HG03060 (cell line): ENCODE results near the gene PCDH12.
A peak's percentile ranks its signal among the peaks of the same experiment; 100 is the strongest.

Experiments
- ATAC-seq: cut with Tn5 transposase; IDR thresholded peaks from one replicate; pipeline ENCODE4 v1.9.1; 2021; ENCODE audit warnings: low read depth, moderate number of reproducible peaks; ENCODE audit not compliant: unreplicated experiment

The PCDH12 gene

GRCh38 chr5:141958113-141958512 is at the start of gene PCDH12:
Gene PCDH12, minus strand, starts transcription at chr5:141958202. Its CDS starts 351 bp downstream, at chr5:141957851.
- no peak for ATAC-seq

- ATAC-seq, result no peak
These were observed 49.2 kb upstream of the PCDH12 start for GRCh38 chr5:142007237-142007544.

GRCh38 chr5:142006363-142007236 is 48.6 kb upstream of the PCDH12 start:
- no peak for ATAC-seq

- ATAC-seq, result no peak
These were observed 45.3 kb upstream of the PCDH12 start for GRCh38 chr5:142003266-142003800.

GRCh38 chr5:142000704-142001484 is 42.9 kb upstream of the PCDH12 start:
- ATAC-seq, result no peak

- no peak for ATAC-seq
These were observed 42.2 kb upstream of the PCDH12 start for GRCh38 chr5:142000173-142000572.

GRCh38 chr5:141997358-141997960 is 39.5 kb upstream of the PCDH12 start:
- ATAC-seq, result no peak

- ATAC-seq, result no peak
These were observed 37.7 kb upstream of the PCDH12 start for GRCh38 chr5:141995656-141996055.

- ATAC-seq, result no peak
These were observed 36.6 kb upstream of the PCDH12 start for GRCh38 chr5:141994511-141995136.

GRCh38 chr5:141992349-141992963 is 34.5 kb upstream of the PCDH12 start:
- ATAC-seq, result no peak

- no peak for ATAC-seq
These were observed 31.7 kb upstream of the PCDH12 start for GRCh38 chr5:141989720-141990119.

- ATAC-seq, result no peak
These were observed 28.1 kb upstream of the PCDH12 start for GRCh38 chr5:141986072-141986471.

- no peak for ATAC-seq
These were observed 24.6 kb upstream of the PCDH12 start for GRCh38 chr5:141982626-141983025.

- no peak for ATAC-seq
These were observed 20.4 kb upstream of the PCDH12 start for GRCh38 chr5:141978389-141978788.

- no peak for ATAC-seq
These were observed 18.2 kb upstream of the PCDH12 start for GRCh38 chr5:141976176-141976575.

- ATAC-seq, result no peak
These were observed 16.0 kb upstream of the PCDH12 start for GRCh38 chr5:141973871-141974595.

- peak; percentile 56 for ATAC-seq
These were observed 12.1 kb upstream of the PCDH12 start for GRCh38 chr5:141969783-141970771.

- peak; percentile 74 for ATAC-seq
These were observed 11.1 kb upstream of the PCDH12 start, which contains the start of gene RNF14 for GRCh38 chr5:141968914-141969608. Gene RNF14, plus strand, starts transcription at chr5:141969105. Its CDS starts 4,484 bp downstream, at chr5:141973589.
